Colonic mucosa (tissue), 4 donors: Measurements from ENCODE around the gene PXT1. TPM values are rescaled to one million over a fixed set of nuclear protein-coding genes. Genes with fewer than 3 reads are reported as not detected.

Source experiments
- DNase-seq: peaks from one replicate; pipeline ENCODE4 v3.0.0-alpha.2; 2020
- H3K27ac ChIP-seq: fragments of 200-600 bp; one replicate; pipeline ENCODE4 v1.8.0; 2021
- H3K27me3 ChIP-seq: fragments of 200-600 bp; one replicate; pipeline ENCODE4 v1.8.0; 2021
- H3K36me3 ChIP-seq: fragments of 200-600 bp; one replicate; pipeline ENCODE4 v1.8.0; 2021
- H3K4me1 ChIP-seq: fragments of 200-600 bp; one replicate; pipeline ENCODE4 v1.8.0; 2021; ENCODE audit warnings: mild to moderate bottlenecking
- H3K4me3 ChIP-seq: fragments of 200-600 bp; one replicate; pipeline ENCODE4 v1.8.0; 2021
- H3K9ac ChIP-seq, 2 donors: one replicate each; pipeline ENCODE4 v1.7.0; 2013; ENCODE audit warnings: control low read depth in 2 of 2, low read depth in 2 of 2, low read length in 2 of 2
- H3K9me3 ChIP-seq: fragments of 200-600 bp; one replicate; pipeline ENCODE4 v1.8.0; 2021
- intact Hi-C: fragments of 100-400 bp; cut with DNase I; formaldehyde crosslinking; loops from one replicate; pipeline ENCODE4 v1.14.1; 2022
- total RNA-seq, 2 donors: library from RNA; stranded (reverse); fragmentation: NEBNext Ultra II Directional in 1 of 2; extraction: Animal tissue kit (Norgen Biotek cat#: 25700) in 1 of 2; gene quantifications; one replicate each; pipeline ENCODE4 v1.2.1, GENCODE V29; 2021
- TF ChIP-seq, protein P1 (sequence below): fragments of 200-600 bp; IDR thresholded peaks from one replicate; pipeline ENCODE4 v1.8.0; 2022; ENCODE audit warnings: antibody characterized with exemption, mild to moderate bottlenecking
- donor health status: healthy.
- donor health status: DM: no; HTN: no; CAD: no.
- donor health status: DM: no; HTN: no; CAD: no.

The PXT1 gene
- total RNA-seq, 2 donors from 2014 or later: not detected

- Histone ChIP-seq H3K27me3 (no peaks in the 10 kb centered on the region), H3K36me3 (no peaks in the 10 kb centered on the region), H3K4me3 (no peak overlapping the region), H3K9ac (no peak overlapping the region), H3K9me3 (no peaks in the 10 kb centered on the region), H3K27ac (no peak overlapping the region), H3K4me1 (no peaks in the 10 kb centered on the region)
- TF ChIP-seq, protein P1, sequence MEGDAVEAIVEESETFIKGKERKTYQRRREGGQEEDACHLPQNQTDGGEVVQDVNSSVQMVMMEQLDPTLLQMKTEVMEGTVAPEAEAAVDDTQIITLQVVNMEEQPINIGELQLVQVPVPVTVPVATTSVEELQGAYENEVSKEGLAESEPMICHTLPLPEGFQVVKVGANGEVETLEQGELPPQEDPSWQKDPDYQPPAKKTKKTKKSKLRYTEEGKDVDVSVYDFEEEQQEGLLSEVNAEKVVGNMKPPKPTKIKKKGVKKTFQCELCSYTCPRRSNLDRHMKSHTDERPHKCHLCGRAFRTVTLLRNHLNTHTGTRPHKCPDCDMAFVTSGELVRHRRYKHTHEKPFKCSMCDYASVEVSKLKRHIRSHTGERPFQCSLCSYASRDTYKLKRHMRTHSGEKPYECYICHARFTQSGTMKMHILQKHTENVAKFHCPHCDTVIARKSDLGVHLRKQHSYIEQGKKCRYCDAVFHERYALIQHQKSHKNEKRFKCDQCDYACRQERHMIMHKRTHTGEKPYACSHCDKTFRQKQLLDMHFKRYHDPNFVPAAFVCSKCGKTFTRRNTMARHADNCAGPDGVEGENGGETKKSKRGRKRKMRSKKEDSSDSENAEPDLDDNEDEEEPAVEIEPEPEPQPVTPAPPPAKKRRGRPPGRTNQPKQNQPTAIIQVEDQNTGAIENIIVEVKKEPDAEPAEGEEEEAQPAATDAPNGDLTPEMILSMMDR: no peak
- intact Hi-C loops: no loop called here
- DNase-seq: no peak
Measured at GRCh38 chr6:36404164-36404563, 38.5 kb downstream of the PXT1 start.

DNA sequence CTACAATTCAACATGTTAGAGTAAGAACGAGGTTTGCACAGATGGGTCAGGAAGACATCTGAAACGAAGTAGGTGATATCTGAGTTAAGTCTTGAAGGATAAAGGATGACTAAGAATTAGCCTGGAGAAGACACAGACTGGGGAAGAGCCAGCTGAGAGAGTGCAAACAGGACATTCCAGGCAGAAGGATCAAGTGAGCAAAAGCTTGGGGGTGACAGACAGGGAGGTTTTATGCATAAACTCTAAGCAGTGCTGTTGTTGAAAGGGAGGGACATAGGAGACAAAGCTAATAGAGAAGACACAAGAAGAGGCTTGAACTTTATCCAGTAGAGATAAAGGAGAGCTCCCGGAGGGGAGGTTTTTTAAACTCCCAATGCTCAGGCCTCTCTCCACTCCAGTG is 40.2 kb downstream of the PXT1 start:
- H3K36me3 ChIP-seq: no peaks in the 10 kb centered on the region
- intact Hi-C loops: no loop called here
- no peak overlapping the region for H3K9ac ChIP-seq
- H3K27ac ChIP-seq: no peak overlapping the region
- no peaks in the 10 kb centered on the region for H3K9me3 ChIP-seq
- H3K4me3 ChIP-seq: no peak overlapping the region
- TF ChIP-seq, protein P1: no peak
- no peak for DNase-seq
- no peaks in the 10 kb centered on the region for H3K27me3 ChIP-seq
- H3K4me1 ChIP-seq: no peaks in the 10 kb centered on the region

- Histone ChIP-seq H3K36me3 (no peaks in the 10 kb centered on the region), H3K4me3 (no peak overlapping the region), H3K27ac (no peak overlapping the region), H3K4me1 (no peaks in the 10 kb centered on the region), H3K9me3 (no peaks in the 10 kb centered on the region), H3K9ac (no peak overlapping the region), H3K27me3 (no peaks in the 10 kb centered on the region)
- no peak for DNase-seq
- intact Hi-C loops: no loop called here
- TF ChIP-seq, protein P1: no peak
Measured at GRCh38 chr6:36399970-36400369, 42.7 kb downstream of the PXT1 start.

DNA sequence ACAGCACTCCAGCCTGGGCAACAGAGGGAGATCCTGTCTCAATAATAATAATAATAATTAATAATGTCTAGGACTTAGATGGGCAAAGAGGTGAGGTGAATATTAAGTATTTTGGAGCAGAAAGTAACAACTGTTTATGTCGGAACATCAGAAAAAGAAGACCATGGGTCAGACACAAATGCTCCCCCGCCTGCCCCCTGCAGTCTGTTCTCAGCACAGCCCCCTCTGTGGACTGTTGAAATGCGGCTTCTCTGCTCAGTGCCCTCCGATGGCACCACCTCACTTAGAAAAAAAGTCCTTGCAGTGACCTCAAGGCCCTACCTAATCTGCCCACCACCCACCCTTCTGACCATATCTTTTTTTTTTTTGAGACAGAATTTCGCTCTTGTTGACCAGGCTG is 50.0 kb downstream of the PXT1 start:
- DNase-seq: no peak
- TF ChIP-seq, protein P1: no peak
- H3K27me3 ChIP-seq: no peaks in the 10 kb centered on the region
- H3K36me3 ChIP-seq: no peaks in the 10 kb centered on the region
- H3K9ac ChIP-seq: no peak overlapping the region
- intact Hi-C loops: no loop called here
- no peak overlapping the region for H3K4me3 ChIP-seq
- no peak overlapping the region for H3K27ac ChIP-seq
- no peaks in the 10 kb centered on the region for H3K9me3 ChIP-seq
- no peaks in the 10 kb centered on the region for H3K4me1 ChIP-seq

DNA sequence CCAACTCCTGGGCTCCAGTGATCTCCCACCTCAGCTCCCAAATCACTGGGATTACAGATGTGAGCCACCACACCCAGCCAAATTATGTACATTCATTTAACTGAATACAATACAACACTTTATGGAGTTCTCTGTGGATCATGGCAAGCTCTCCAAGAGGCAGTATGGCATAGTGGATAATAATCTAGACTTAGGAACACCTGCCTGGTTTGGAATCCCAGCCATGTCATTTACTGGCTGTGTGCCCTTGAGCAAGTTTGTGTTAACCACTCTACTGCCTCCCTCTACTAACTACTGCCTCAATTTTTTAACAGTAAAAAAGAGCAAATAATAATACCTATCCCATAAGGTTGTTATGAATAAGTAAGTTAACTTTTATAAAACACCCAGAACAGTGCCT is 53.3 kb downstream of the PXT1 start:
- DNase-seq: no peak
- Histone ChIP-seq H3K27ac (no peak overlapping the region), H3K36me3 (no peaks in the 10 kb centered on the region), H3K27me3 (no peaks in the 10 kb centered on the region), H3K9me3 (no peaks in the 10 kb centered on the region), H3K4me1 (no peaks in the 10 kb centered on the region), H3K4me3 (no peak overlapping the region), H3K9ac (no peak overlapping the region)
- intact Hi-C loops: no loop called here
- TF ChIP-seq, protein P1: no peak
